ENCODE data around the gene VENTX.

DNA sequence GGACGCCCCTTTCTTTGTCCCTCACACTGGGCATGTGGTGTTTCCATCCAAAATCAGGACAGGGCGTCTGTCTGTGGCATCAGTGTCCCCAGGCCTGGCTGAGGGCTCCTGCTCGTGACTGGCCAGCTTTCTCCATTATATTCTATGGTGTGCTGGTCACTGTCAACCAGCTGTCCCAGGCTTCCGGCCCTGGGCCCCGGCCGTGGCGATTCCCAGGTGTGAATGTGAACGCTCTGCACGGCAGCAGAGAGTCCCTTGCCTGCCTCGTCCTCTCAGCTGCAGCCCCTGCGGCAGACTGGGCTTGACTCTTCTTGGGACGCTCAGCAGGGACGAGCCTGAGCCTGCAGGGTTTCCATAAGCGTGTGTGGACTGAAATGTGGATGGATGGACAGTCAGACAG, 13.6 kb upstream of the VENTX start:
- TF ChIP-seq, protein P1, sequence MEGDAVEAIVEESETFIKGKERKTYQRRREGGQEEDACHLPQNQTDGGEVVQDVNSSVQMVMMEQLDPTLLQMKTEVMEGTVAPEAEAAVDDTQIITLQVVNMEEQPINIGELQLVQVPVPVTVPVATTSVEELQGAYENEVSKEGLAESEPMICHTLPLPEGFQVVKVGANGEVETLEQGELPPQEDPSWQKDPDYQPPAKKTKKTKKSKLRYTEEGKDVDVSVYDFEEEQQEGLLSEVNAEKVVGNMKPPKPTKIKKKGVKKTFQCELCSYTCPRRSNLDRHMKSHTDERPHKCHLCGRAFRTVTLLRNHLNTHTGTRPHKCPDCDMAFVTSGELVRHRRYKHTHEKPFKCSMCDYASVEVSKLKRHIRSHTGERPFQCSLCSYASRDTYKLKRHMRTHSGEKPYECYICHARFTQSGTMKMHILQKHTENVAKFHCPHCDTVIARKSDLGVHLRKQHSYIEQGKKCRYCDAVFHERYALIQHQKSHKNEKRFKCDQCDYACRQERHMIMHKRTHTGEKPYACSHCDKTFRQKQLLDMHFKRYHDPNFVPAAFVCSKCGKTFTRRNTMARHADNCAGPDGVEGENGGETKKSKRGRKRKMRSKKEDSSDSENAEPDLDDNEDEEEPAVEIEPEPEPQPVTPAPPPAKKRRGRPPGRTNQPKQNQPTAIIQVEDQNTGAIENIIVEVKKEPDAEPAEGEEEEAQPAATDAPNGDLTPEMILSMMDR (conservative IDR thresholded peaks at IDR 0.05; ENCODE audit: low read depth, low read length), result no peak
- TF ChIP-seq MAFK (IDR thresholded peaks at IDR 0.05; ENCODE audit: low read depth, low read length), result no peak
- TF ChIP-seq, protein P2, sequence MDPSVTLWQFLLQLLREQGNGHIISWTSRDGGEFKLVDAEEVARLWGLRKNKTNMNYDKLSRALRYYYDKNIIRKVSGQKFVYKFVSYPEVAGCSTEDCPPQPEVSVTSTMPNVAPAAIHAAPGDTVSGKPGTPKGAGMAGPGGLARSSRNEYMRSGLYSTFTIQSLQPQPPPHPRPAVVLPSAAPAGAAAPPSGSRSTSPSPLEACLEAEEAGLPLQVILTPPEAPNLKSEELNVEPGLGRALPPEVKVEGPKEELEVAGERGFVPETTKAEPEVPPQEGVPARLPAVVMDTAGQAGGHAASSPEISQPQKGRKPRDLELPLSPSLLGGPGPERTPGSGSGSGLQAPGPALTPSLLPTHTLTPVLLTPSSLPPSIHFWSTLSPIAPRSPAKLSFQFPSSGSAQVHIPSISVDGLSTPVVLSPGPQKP (IDR thresholded peaks at IDR 0.05; ENCODE audit: borderline replicate concordance, low read depth, low read length), result no peak
- no peak for TF ChIP-seq POLR2A (IDR thresholded peaks at IDR 0.05; ENCODE audit: low read depth, low read length)
- no peak for TF ChIP-seq NFE2L2 (IDR thresholded peaks at IDR 0.05; ENCODE audit: low read depth, low read length)
- no peak for TF ChIP-seq FOS (IDR thresholded peaks at IDR 0.05; ENCODE audit: low read depth, low read length)
- no peak for TF ChIP-seq CEBPB (IDR thresholded peaks at IDR 0.05; ENCODE audit: low read depth, low read length)
- no peak for TF ChIP-seq RCOR1 (IDR thresholded peaks at IDR 0.05; ENCODE audit: insufficient replicate concordance, low read length)
